GM21619 (cell line): ENCODE results near the gene SLC1A7.

ENCODE experiments used
- ATAC-seq: cut with Tn5 transposase; IDR thresholded peaks from one replicate; pipeline ENCODE4 v1.9.1; 2021; ENCODE audit not compliant: unreplicated experiment

Gene SLC1A7

GRCh38 chr1:53091841-53092645, 50.4 kb downstream of the SLC1A7 start:
- no peak for ATAC-seq

GRCh38 chr1:53090227-53091147, 52.0 kb downstream of the SLC1A7 start:
- no peak for ATAC-seq

DNA sequence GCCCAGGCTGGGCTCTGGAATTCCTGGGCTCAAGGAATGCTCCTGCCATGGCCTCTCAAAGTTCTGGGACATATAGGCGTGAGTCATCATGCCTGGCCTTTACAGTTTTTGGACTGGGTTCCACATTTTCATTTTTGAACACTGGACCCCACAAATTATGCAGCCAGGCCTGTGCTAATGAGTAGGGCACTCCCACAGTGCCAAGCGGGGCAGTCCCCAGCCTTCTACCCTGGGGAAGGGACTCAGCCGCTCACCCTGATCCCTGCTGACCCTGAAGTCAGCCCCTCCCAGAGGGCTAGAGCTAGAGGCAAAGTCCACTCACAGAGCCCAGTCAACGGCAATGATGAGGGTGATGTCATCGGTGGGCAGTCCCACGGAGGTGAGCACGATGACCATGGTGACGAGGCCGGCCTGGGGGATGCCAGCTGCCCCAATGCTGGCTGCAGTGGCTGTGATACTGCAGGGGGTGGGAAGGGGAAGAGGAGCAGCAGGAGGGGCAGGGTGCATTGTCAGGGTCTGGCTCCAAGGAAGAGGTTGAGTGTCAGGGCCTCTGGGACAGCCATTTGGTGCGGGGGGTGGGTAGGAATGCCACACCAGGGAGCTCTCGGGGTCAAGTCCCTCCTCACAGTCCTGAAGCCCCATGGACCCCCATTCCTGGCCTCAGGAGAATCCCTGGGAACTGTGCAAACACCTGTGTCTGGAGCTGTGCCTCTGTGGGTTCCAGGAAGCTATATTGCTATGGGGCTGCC, 52.8 kb downstream of the SLC1A7 start:
- ATAC-seq = no peak

DNA sequence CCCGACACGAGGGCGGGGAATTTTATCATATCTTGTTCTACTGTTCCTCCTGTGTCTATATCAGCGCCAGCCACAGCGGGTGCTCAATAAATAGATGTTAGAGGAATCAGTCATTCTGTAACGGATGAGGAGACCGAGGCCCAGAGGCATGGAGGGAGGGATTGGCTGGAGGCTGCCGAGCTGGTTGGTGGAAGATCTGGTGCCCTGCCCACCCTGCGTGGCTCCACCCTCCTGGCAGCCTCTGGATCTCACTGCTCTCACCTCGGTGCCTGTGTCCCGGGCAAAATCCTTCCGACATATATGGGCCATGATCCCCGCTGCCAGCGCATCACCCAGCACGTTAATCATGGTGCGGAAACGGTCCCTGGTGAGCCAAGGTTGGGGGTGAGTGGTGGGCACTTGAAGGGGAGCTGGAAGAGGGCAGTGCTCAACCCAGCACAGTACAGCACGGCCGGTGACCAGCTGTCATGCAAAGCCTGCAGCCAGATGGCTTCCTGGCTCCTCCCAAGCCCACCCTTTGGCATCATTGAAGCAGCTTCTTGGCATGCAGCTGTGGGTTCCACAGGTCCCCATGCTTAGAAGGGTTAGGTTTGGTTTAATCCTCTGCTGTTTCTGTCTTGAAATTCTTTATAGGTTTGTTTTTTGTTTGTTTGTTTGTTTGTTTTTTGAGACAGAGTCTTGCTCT, 53.7 kb downstream of the SLC1A7 start:
- no peak for ATAC-seq

DNA sequence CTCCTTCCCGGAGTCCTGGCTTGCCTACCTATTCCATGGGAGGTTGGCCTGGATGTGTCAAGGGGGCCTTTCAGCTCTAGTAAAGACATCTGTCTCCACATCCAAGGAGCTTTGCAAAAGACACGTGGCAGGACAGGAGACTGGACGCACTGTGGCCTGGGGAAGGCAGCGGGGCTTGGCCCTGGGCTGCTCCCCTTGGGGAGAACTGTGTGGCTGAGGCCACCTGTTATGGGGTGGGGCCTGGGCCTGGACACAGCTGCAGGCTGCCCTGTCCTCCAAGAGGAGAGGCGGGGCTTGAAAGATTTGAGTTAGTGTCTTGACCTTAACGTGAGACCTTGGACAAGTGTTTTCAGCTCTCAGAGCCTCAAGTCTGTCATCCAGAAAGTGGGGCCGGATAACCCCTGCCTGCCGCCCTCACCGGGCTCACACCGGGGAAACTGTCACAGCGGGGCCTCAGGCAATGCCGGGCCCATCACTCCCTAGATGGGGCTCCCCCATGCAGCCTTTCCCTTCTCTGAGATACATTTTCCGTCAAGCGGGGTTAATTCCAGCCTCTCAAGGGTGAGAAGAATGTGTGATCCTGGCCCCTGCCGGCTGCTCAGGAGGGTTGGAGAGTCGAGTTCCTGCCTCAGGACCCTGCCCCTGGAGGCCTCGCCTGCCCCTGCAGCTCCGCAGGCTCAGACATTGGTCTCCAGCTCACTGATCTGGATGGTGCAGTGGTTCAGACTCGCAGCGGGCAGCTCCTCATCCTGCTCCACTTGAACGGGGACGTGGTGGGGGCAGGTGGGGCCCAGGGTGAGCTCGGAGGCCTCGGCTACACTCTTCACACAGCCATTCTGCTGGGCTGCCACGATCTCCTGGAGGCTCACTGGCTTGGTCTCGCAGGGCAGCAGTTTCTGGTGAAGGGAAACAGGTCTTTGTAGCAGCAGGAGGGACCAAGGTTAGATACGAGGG, 54.8 kb downstream of the SLC1A7 start:
- ATAC-seq = no peak

GRCh38 chr1:53086491-53087070, 55.9 kb downstream of the SLC1A7 start:
- ATAC-seq = no peak

GRCh38 chr1:53085405-53085804, 57.0 kb downstream of the SLC1A7 start:
- ATAC-seq = no peak

- no peak for ATAC-seq
Observed at GRCh38 chr1:53084589-53084971, 57.9 kb downstream of the SLC1A7 start.

GRCh38 chr1:53083636-53084588, 58.5 kb downstream of the SLC1A7 start:
- ATAC-seq = no peak

GRCh38 chr1:53082826-53083455, 59.5 kb downstream of the SLC1A7 start:
- no peak for ATAC-seq

GRCh38 chr1:53081384-53082066, 60.9 kb downstream of the SLC1A7 start:
- no peak for ATAC-seq

- no peak for ATAC-seq
Observed at GRCh38 chr1:53080769-53081168, 61.7 kb downstream of the SLC1A7 start.

DNA sequence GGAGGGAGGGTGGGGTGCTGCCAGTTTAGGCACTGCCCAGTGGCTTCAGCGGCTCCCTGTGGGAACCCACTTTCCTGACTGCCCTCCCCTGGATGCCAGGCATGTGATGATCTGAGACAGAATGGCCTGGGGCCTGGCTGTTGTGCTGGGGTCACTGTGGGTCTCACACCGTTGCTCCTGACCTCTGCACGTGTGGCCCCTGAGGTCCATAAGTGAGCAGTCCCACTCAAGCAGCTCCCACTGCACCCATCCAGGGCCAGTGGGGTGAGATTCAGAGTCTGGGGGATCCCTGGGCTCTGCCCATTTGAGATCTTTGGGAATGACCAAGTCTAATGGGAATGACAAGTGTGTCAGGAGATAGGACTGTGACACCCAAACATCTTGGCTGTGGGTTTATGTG, 62.4 kb downstream of the SLC1A7 start:
- ATAC-seq = no peak

GRCh38 chr1:53079251-53079650, 63.2 kb downstream of the SLC1A7 start:
- no peak for ATAC-seq

- ATAC-seq = no peak
Observed at GRCh38 chr1:53078333-53079101, 63.9 kb downstream of the SLC1A7 start.

GRCh38 chr1:53077599-53077965, 64.9 kb downstream of the SLC1A7 start:
- ATAC-seq = no peak
